Peyer's patch (tissue), 4 donors: ENCODE results near the gene TEKT4. TPM values are rescaled to one million over a fixed set of nuclear protein-coding genes. Genes with fewer than 3 reads are reported as not detected.

Source experiments
- DNase-seq, 3 donors: peaks; one replicate each; pipeline ENCODE4 v3.0.0-alpha.2; 2017 to 2019
- H3K27ac ChIP-seq, 4 donors: fragments of 200-600 bp; sonication (generic); one replicate each; pipeline ENCODE4 v1.5.1; 2016 to 2019
- H3K27me3 ChIP-seq, 2 donors: fragments of 200-600 bp; sonication (generic); one replicate each; pipeline ENCODE4 v1.5.1; 2019
- H3K36me3 ChIP-seq, 3 donors: fragments of 200-600 bp; sonication (generic); one replicate each; pipeline ENCODE4 v1.5.1; 2016 to 2019
- H3K4me1 ChIP-seq, 4 donors: fragments of 200-600 bp; sonication (generic); one replicate each; pipeline ENCODE4 v1.5.1; 2016 to 2019
- H3K4me3 ChIP-seq, 4 donors: fragments of 200-600 bp; sonication (generic); 1 replicate in 3 of 4; 2 replicates in 1 of 4; pipeline ENCODE4 v1.5.1; 2016 to 2019; ENCODE audit warnings: mild to moderate bottlenecking in 1 of 4
- H3K9me3 ChIP-seq, 4 donors: fragments of 200-600 bp; sonication (generic); one replicate each; pipeline ENCODE4 v1.5.1; 2016 to 2019; ENCODE audit warnings: mild to moderate bottlenecking in 1 of 4
- POLR2A ChIP-seq, 2 donors: fragments of 450-650 bp; IDR thresholded peaks; one replicate each; pipeline ENCODE4 v1.5.1; 2017; ENCODE audit warnings: antibody characterized with exemption in 2 of 2, mild to moderate bottlenecking in 2 of 2, moderate library complexity in 2 of 2
- total RNA-seq, 4 donors: library from RNA; depleted of rRNA; stranded (reverse); fragments of >200 nt; gene quantifications; one replicate each; pipeline ENCODE4 v1.1.0, GENCODE V29; 2016
- TF ChIP-seq, protein P1 (sequence below), 6 experiments: fragments of 450-650 bp in 4 of 6; fragments of 200-600 bp in 2 of 6; sonication (generic) in 1 of 6; IDR thresholded peaks; one replicate each; pipeline ENCODE4 v1.5.1; 2017 to 2019; ENCODE audit warnings: antibody characterized with exemption in 6 of 6, mild to moderate bottlenecking in 3 of 6, moderate library complexity in 1 of 6

Gene TEKT4
- total RNA-seq, 4 donors from 2014 or later: not detected

DNA sequence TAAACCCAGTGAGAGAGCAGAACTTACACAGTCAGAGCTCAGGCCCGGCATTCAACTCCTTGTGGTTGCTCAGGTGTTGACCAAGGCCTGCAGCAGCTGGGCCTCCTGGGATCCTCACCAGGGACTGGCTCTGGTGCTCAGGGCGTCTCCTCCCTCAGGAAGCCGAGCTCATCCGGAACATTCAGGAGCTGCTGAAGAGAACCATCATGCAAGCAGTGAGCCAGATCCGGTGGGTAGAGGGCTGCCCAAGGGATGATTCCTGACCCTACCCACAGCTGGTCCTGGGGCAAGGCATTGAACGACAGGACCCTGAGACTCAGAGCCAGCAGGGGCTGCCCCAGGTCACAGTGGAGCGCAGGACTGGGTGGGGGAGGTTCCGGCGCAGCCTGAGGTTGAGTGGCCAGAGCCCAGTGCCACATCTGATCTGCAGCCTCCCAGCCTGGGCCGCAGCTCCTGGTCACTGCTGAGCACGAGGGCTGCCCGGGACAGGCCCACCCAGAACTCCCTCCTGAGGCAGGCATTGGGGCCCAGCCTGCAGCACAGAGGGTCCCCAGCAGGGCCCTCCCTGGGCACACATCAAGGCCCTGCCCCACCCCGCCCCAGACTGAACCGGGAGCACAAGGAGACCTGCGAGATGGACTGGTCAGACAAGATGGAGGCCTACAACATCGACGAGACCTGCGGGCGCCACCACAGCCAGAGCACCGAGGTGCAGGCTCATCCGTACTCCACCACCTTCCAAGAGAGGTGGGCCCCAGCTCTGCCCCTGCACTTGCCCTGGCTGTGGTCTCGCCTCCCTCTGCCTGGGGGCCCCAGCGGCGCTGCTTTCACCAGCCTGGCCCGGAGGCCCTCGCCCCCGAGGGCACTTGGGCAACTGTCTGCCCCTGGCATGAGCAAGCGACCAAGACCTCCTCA, 2.4 kb downstream of the TEKT4 start:
- Histone ChIP-seq H3K36me3 (no peaks in the 10 kb centered on the region), H3K4me3 (no peak overlapping the region), H3K27ac (no peak overlapping the region), H3K4me1 (no peaks in the 10 kb centered on the region), H3K9me3 (no peaks in the 10 kb centered on the region), H3K27me3 (no peaks in the 10 kb centered on the region)
- DNase-seq: peak in 1 of 3 donors; percentile 37
- no peak for TF ChIP-seq POLR2A (IDR thresholded peaks at IDR 0.05)
- TF ChIP-seq, protein P1, sequence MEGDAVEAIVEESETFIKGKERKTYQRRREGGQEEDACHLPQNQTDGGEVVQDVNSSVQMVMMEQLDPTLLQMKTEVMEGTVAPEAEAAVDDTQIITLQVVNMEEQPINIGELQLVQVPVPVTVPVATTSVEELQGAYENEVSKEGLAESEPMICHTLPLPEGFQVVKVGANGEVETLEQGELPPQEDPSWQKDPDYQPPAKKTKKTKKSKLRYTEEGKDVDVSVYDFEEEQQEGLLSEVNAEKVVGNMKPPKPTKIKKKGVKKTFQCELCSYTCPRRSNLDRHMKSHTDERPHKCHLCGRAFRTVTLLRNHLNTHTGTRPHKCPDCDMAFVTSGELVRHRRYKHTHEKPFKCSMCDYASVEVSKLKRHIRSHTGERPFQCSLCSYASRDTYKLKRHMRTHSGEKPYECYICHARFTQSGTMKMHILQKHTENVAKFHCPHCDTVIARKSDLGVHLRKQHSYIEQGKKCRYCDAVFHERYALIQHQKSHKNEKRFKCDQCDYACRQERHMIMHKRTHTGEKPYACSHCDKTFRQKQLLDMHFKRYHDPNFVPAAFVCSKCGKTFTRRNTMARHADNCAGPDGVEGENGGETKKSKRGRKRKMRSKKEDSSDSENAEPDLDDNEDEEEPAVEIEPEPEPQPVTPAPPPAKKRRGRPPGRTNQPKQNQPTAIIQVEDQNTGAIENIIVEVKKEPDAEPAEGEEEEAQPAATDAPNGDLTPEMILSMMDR (IDR thresholded peaks at IDR 0.05): no peak

DNA sequence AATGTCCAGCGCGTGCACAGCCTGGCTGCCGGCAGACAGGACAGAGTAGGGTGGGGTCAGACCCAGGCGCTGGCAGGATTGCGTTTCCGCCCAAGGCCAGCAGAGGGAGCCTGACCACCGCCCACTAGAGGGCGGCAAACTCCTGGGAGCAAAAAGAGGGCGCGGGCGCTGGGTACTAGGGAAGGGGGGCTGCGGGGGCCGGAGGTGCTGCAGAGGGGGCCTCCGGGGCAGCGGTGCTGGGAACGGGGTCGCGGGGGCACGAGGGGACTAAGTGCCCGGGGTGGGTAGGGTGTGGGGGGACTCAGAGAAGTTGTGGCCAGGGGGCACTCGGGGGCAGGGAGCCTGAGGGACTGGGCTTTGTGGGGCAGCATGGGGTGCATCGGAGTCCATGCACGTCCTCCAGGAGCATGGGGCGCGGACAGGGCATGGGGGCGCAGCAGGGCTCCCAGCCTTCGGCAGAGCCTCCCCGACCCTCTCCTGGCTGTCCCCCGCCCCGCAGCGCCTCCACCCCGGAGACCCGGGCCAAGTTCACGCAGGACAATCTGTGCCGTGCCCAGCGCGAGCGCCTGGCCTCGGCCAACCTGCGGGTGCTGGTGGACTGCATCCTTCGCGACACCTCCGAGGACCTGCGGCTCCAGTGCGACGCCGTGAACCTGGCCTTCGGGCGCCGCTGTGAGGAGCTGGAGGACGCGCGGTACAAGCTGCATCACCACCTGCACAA, 3.2 kb downstream of the TEKT4 start:
- Histone ChIP-seq H3K27ac (no peak overlapping the region), H3K27me3 (no peaks in the 10 kb centered on the region), H3K9me3 (no peaks in the 10 kb centered on the region), H3K4me1 (no peaks in the 10 kb centered on the region), H3K4me3 (no peak overlapping the region), H3K36me3 (no peaks in the 10 kb centered on the region)
- TF ChIP-seq, protein P1 (IDR thresholded peaks at IDR 0.05): peak in 5 of 6 experiments; percentile 19 to 71 (median 54)
- no peak for TF ChIP-seq POLR2A (IDR thresholded peaks at IDR 0.05)
- DNase-seq: peak in 2 of 3 donors; percentile 51 to 74

DNA sequence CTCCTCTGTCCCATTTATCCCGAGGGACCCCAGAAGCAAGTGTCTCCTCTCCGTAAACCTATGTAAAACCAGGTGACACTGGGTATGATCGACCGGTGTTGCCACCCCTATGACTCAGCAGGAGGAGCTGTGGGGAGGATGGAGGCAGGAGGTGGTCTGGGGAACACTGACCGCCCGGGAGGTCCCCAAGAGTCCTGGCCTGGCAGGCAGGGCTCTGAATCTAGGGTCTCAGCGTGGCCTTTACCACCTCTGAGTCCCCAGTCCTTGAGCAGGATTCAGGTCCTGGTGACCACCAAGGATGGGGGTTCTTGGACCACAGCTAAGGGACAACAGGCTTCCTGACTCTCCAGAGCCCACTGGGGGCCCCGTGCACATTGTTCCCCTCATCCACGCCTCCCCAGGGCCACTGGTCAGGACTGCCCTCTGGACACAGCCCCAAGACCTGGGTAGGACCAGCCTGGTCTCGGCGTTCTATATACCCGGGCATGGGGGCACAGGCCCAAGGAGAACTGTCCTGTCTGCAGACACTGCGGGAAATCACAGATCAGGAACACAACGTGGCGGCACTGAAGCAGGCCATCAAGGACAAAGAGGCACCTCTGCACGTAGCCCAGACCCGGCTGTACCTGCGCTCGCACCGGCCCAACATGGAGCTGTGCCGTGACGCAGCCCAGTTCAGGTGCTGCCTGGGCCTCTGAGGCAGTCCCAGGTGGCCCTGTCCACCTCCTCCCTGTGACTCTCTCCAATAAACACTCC, 4.0 kb downstream of the TEKT4 start:
- H3K27ac ChIP-seq: no peak overlapping the region
- TF ChIP-seq, protein P1 (IDR thresholded peaks at IDR 0.05): no peak
- no peak for TF ChIP-seq POLR2A (IDR thresholded peaks at IDR 0.05)
- no peaks in the 10 kb centered on the region for H3K27me3 ChIP-seq
- H3K36me3 ChIP-seq: no peaks in the 10 kb centered on the region
- H3K9me3 ChIP-seq: no peaks in the 10 kb centered on the region
- H3K4me3 ChIP-seq: no peak overlapping the region
- no peaks in the 10 kb centered on the region for H3K4me1 ChIP-seq
- peak in 1 of 3 donors; percentile 40 for DNase-seq

DNA sequence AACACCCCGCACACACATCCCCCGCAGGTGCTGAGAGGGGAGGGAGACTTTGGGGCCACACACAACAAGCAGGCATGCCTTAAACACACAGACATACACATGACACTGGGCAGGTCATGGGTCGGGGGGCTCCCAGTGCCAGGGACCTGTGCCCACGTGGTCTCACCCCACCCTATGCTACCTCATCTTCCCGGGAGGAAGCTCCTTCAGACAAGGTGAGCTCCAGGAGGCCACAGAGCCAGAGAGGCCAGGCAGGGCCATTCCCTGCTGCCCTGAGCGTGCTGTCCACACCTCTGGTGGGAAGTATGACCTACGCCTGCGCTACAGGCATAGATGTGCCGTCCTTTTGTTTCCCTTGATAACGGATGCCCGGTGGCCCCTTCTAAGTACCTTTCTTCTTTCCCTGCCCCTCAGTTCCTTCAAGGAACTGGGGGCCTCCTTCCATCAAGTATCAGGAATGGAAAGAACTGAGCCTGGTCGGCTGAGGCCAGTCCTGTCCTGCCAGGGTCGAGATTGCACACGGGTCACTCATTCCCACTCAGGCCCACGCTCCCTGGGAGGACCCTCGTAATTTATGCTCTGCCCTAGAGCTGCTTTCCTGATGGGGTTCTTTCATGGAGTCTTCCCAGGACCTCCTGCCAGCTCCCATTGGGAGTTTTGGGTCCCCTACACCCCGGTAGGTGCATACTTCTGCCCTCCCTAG, 4.7 kb downstream of the TEKT4 start:
- no peak overlapping the region for H3K4me3 ChIP-seq
- no peak overlapping the region for H3K27ac ChIP-seq
- H3K4me1 ChIP-seq: no peaks in the 10 kb centered on the region
- TF ChIP-seq, protein P1 (IDR thresholded peaks at IDR 0.05): no peak
- no peak for TF ChIP-seq POLR2A (IDR thresholded peaks at IDR 0.05)
- no peaks in the 10 kb centered on the region for H3K36me3 ChIP-seq
- no peaks in the 10 kb centered on the region for H3K27me3 ChIP-seq
- H3K9me3 ChIP-seq: no peaks in the 10 kb centered on the region
- peak in 1 of 3 donors; percentile 37 for DNase-seq

DNA sequence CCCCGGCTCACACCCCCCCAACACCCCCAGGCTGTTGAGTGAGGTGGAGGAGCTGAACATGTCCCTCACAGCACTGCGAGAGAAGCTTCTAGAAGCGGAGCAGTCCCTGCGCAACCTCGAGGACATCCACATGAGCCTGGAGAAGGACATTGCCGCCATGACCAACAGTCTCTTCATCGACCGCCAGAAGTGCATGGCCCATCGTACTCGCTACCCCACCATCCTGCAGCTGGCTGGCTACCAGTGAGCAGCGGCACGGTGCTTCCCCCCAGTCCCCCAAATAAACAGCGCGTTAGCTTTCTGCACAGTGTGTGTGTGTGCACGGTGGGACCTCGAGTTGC, 5.3 kb downstream of the TEKT4 start:
- Histone ChIP-seq H3K27me3 (no peaks in the 10 kb centered on the region), H3K4me1 (no peaks in the 10 kb centered on the region), H3K4me3 (no peak overlapping the region), H3K9me3 (no peaks in the 10 kb centered on the region), H3K27ac (no peak overlapping the region), H3K36me3 (no peaks in the 10 kb centered on the region)
- TF ChIP-seq POLR2A (IDR thresholded peaks at IDR 0.05): no peak
- TF ChIP-seq, protein P1 (IDR thresholded peaks at IDR 0.05): no peak
- DNase-seq: peak in 1 of 3 donors; percentile 36
